ENCODE results near the gene GOLGA6C.
"Not testable (repeated sequence)": the region's sequence is repeated elsewhere in the genome, so short reads cannot be mapped to it uniquely, and the experiment has no call there.

The GOLGA6C gene

GRCh38 chr15:75319231-75319897 lies 61.2 kb downstream of the GOLGA6C start:
- not testable (repeated sequence) for DNase-seq

Measured in GOT3 (cell line).